Vagina (tissue), 2 donors: ENCODE data around the gene NT5DC4.

ENCODE experiments used
- POLR2A ChIP-seq, 2 donors: fragments of 450-650 bp; IDR thresholded peaks; one replicate each; pipeline ENCODE4 v1.6.1; 2017; ENCODE audit warnings: antibody characterized with exemption in 2 of 2, mild to moderate bottlenecking in 2 of 2, moderate library complexity in 2 of 2
- POLR2AphosphoS5 ChIP-seq, 2 donors: sonication (generic); formaldehyde crosslinking; IDR thresholded peaks; one replicate each; pipeline ENCODE4 v1.9.0; 2017; ENCODE audit warnings: antibody characterized with exemption in 2 of 2, mild to moderate bottlenecking in 2 of 2, low read depth in 1 of 2; ENCODE audit not compliant: insufficient read depth in 1 of 2
- TF ChIP-seq, protein P1 (sequence below), 3 experiments: fragments of 450-650 bp in 2 of 3; fragments of 200-600 bp in 1 of 3; sonication (generic) in 1 of 3; IDR thresholded peaks; one replicate each; pipeline ENCODE4 v1.5.1; 2017 to 2019; ENCODE audit warnings: antibody characterized with exemption in 3 of 3, mild to moderate bottlenecking in 2 of 3, moderate library complexity in 2 of 3

DNA sequence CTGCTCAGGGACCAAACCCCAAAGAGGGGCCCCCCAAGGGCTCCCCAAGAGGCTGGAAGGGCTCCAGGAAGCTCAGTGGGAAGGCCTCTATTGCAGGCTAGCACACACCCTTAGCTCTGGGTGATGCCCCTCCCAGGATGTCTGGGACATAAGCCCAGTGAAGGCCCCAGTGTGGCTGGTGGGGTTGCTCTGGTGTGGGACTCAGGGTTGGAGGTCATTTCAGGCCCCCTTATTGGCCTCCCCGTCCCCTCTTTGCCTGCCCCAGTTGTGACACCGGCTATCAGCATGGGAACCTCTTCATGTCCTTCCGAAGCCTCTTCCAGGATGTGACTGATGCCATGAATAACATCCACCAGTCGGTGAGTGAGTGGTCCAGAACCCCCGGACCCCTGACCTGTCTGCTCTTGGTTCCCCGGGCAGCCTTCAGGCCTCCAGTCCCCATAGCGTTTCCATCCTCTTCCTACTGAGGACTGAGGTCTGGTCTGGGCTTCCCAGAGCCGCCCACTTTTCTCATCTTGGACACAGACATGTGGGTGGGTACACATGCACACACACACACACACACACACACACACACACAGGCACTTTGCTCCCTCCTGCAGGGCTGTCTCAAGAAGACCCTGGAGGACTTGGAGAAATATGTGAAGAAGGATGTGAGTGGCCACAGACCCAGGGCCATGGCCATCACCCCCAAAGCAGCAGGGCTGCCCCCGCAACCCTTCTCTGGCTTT, 2.2 kb downstream of the NT5DC4 start:
- TF ChIP-seq POLR2AphosphoS5 (IDR thresholded peaks at IDR 0.05; ENCODE audit: insufficient read depth in 1 of 2, low read depth in 1 of 2) = no peak
- TF ChIP-seq POLR2A (IDR thresholded peaks at IDR 0.05) = no peak
- TF ChIP-seq, protein P1, sequence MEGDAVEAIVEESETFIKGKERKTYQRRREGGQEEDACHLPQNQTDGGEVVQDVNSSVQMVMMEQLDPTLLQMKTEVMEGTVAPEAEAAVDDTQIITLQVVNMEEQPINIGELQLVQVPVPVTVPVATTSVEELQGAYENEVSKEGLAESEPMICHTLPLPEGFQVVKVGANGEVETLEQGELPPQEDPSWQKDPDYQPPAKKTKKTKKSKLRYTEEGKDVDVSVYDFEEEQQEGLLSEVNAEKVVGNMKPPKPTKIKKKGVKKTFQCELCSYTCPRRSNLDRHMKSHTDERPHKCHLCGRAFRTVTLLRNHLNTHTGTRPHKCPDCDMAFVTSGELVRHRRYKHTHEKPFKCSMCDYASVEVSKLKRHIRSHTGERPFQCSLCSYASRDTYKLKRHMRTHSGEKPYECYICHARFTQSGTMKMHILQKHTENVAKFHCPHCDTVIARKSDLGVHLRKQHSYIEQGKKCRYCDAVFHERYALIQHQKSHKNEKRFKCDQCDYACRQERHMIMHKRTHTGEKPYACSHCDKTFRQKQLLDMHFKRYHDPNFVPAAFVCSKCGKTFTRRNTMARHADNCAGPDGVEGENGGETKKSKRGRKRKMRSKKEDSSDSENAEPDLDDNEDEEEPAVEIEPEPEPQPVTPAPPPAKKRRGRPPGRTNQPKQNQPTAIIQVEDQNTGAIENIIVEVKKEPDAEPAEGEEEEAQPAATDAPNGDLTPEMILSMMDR (IDR thresholded peaks at IDR 0.05) = no peak
